ENCODE data around the gene MYOF. TPM values are rescaled to one million over a fixed set of nuclear protein-coding genes. Genes with fewer than 3 reads are reported as not detected.

Gene MYOF
- total and polyA plus RNA-seq, 10 of the 15 experiments (the other 5 are each of a cell fraction or from before 2014, with no cell fraction given): 0.02 to 0.59 (median 0.17) TPM

GRCh38 chr10:93488956-93489528 is 6.9 kb upstream of the MYOF start:
- no TSS peak for BruUV-seq (replicated peaks)
- H3K79me2 ChIP-seq (ENCODE audit: control insufficient read depth, insufficient read depth, low read length): no peaks in the 10 kb centered on the region
- H3K4me1 ChIP-seq (ENCODE audit: control insufficient read depth, insufficient read depth, low read length): no peaks in the 10 kb centered on the region
- H3K4me2 ChIP-seq (ENCODE audit: control insufficient read depth, insufficient read depth): no peak overlapping the region
- H2AFZ ChIP-seq (ENCODE audit: control insufficient read depth, low read depth, low read length): no peak overlapping the region
- TF ChIP-seq BMI1 (IDR thresholded peaks at IDR 0.05; ENCODE audit: borderline replicate concordance): no peak
- no peak for TF ChIP-seq ZZZ3 (IDR thresholded peaks at IDR 0.05; ENCODE audit: control insufficient read depth, insufficient read length, low read depth)
- no peak for TF ChIP-seq POU2F2 (IDR thresholded peaks at IDR 0.05; ENCODE audit: borderline replicate concordance, low read depth, low read length)
- TF ChIP-seq NFXL1 (IDR thresholded peaks at IDR 0.05; ENCODE audit: borderline replicate concordance): no peak
- TF ChIP-seq CBFB (IDR thresholded peaks at IDR 0.05; ENCODE audit: low read depth): no peak
- in situ Hi-C loops (cut with MboI): no loop called here
- H3K9ac ChIP-seq (ENCODE audit: control insufficient read depth, insufficient read depth, low read length): no peak overlapping the region
- intact Hi-C loops (cut with micrococcal nuclease; ENCODE audit: unreplicated experiment): loop anchor here (10.0 kb wide), 1 partner anchor 604 kb away; no protein-coding TSS in a partner anchor
- RAD21 ChIA-PET (ENCODE audit: unreplicated experiment): no interaction called here
- H3K4me3 ChIP-seq: no peak overlapping the region
- H3K27ac ChIP-seq (ENCODE audit: control insufficient read depth, insufficient read depth): no peak overlapping the region
- DNase-seq (ENCODE audit: low read depth, low spot score) (no peak), ATAC-seq (no peak), FAIRE-seq (no peak)
- H3K27me3 ChIP-seq (replicated peaks in 1 of 2; ENCODE audit: control insufficient read depth in 2 of 2, insufficient read depth in 2 of 2, low read length in 1 of 2): 0 out of 4 replicates have a peak, but pooled peaks cover 0 to 4% of the 10 kb centered on the region in 2 experiments
- 57% methylated on average over 4 of the region's 4 CpGs for WGBS (ENCODE audit: insufficient coverage, insufficient replicate concordance, low lambda C conversion rate, missing lambda C conversion rate)
- no peaks in the 10 kb centered on the region for H4K20me1 ChIP-seq (ENCODE audit: control insufficient read depth, insufficient read depth)
- POLR2A ChIA-PET: no interaction called here
- H3K9me3 ChIP-seq (replicated peaks; ENCODE audit: control insufficient read depth, insufficient read depth, low read length): no peaks in the 10 kb centered on the region
- no peaks in the 10 kb centered on the region for H3K36me3 ChIP-seq (ENCODE audit: control insufficient read depth in 2 of 2, insufficient read depth in 2 of 2, low read length in 1 of 2)
- SMC1A ChIA-PET (ENCODE audit: uncharacterized antibody, unreplicated experiment): interaction anchor here (7.7 kb wide), 1 partner anchor 113 kb away, joined by 42 read pairs; no protein-coding TSS in a partner anchor
- CTCF ChIA-PET: interaction anchor here (0.7 to 4.5 kb wide), 5 partner anchors 21 to 355 kb away, joined by 3 to 32 read pairs (median 6); no protein-coding TSS in a partner anchor

GRCh38 chr10:93485690-93486089 is 3.6 kb upstream of the MYOF start:
- peaks cover 0 to 9% of the 10 kb centered on the region in 2 experiments for H3K27me3 ChIP-seq (replicated peaks in 1 of 2; ENCODE audit: control insufficient read depth in 2 of 2, insufficient read depth in 2 of 2, low read length in 1 of 2)
- peaks cover 9% of the 10 kb centered on the region for H3K4me1 ChIP-seq (ENCODE audit: control insufficient read depth, insufficient read depth, low read length)
- TF ChIP-seq SPI1 (IDR thresholded peaks at IDR 0.05; ENCODE audit: borderline replicate concordance, insufficient read depth, low read depth, low read length): no peak
- H3K4me2 ChIP-seq (ENCODE audit: control insufficient read depth, insufficient read depth): no peak overlapping the region
- 0% methylated on average over 1 of the region's 1 CpG for WGBS (ENCODE audit: insufficient coverage, insufficient replicate concordance, low lambda C conversion rate, missing lambda C conversion rate)
- H3K4me3 ChIP-seq: no peak overlapping the region
- DNase-seq (ENCODE audit: low read depth, low spot score): no peak
- intact Hi-C loops (cut with micrococcal nuclease; ENCODE audit: unreplicated experiment): loop anchor here (10.0 kb wide), 1 partner anchor 601 kb away; no protein-coding TSS in a partner anchor
- no peak overlapping the region for H3K9ac ChIP-seq (ENCODE audit: control insufficient read depth, insufficient read depth, low read length)
- POLR2A ChIA-PET: no interaction called here
- no peaks in the 10 kb centered on the region for H3K36me3 ChIP-seq (ENCODE audit: control insufficient read depth in 2 of 2, insufficient read depth in 2 of 2, low read length in 1 of 2)
- SMC1A ChIA-PET (ENCODE audit: uncharacterized antibody, unreplicated experiment): interaction anchor here (1.1 to 7.7 kb wide), 5 partner anchors 23 to 109 kb away, joined by 3 to 42 read pairs (median 6); no protein-coding TSS in a partner anchor
- RAD21 ChIA-PET (ENCODE audit: unreplicated experiment): interaction anchor here (0.6 to 1.7 kb wide), 4 partner anchors 17 to 110 kb away, joined by 3 to 4 read pairs (median 3); no protein-coding TSS in a partner anchor
- H3K9me3 ChIP-seq (replicated peaks; ENCODE audit: control insufficient read depth, insufficient read depth, low read length): no peaks in the 10 kb centered on the region
- no peaks in the 10 kb centered on the region for H3K79me2 ChIP-seq (ENCODE audit: control insufficient read depth, insufficient read depth, low read length)
- in situ Hi-C loops (cut with MboI): no loop called here
- CTCF ChIA-PET: interaction anchor here (1.0 to 2.8 kb wide), 7 partner anchors 10 to 115 kb away, joined by 3 to 12 read pairs (median 4); no protein-coding TSS in a partner anchor
- FAIRE-seq: no peak
- no peak overlapping the region for H3K27ac ChIP-seq (ENCODE audit: control insufficient read depth, insufficient read depth)
- no peak overlapping the region for H2AFZ ChIP-seq (ENCODE audit: control insufficient read depth, low read depth, low read length)
- no peak for ATAC-seq
- H4K20me1 ChIP-seq (ENCODE audit: control insufficient read depth, insufficient read depth): no peaks in the 10 kb centered on the region
- BruUV-seq (replicated peaks): no TSS peak

All from GM12878 (cell line).